Lung (tissue), 12 donors: ENCODE measurements around the gene DNMT3A. TPM values are rescaled to one million over a fixed set of nuclear protein-coding genes. Genes with fewer than 3 reads are reported as not detected.
A peak's percentile ranks its signal among the peaks of the same experiment; 100 is the strongest.

Experiments
- ATAC-seq: fragments of 200-7000 bp; cut with Tn5 transposase; one replicate; pipeline ENCODE4 v1.9.1; 2020; ENCODE audit warnings: moderate number of reproducible peaks; ENCODE audit not compliant: insufficient read depth, low FRiP score
- DNase-seq, 3 donors: peaks; one replicate each; pipeline ENCODE4 v3.0.0-alpha.2; 2013 to 2017
- H3K27ac ChIP-seq, 2 donors: one replicate each; pipeline ENCODE4 v1.5.1; 2013; ENCODE audit warnings: mild to moderate bottlenecking in 2 of 2, moderate library complexity in 2 of 2, control low read depth in 1 of 2, inconsistent platforms in 1 of 2, low read depth in 1 of 2, low read length in 1 of 2
- H3K27me3 ChIP-seq, 3 donors: one replicate each; pipeline ENCODE4 v1.5.1; 2013; ENCODE audit warnings: low read length in 2 of 3; ENCODE audit not compliant: control insufficient read depth in 3 of 3, insufficient read depth in 3 of 3
- H3K36me3 ChIP-seq, 4 donors: one replicate each; pipeline ENCODE4 v1.5.1; 2013; ENCODE audit warnings: low read length in 4 of 4, mild to moderate bottlenecking in 1 of 4, moderate library complexity in 1 of 4; ENCODE audit not compliant: control insufficient read depth in 4 of 4, insufficient read depth in 4 of 4
- H3K4me1 ChIP-seq, 5 donors: one replicate each; pipeline ENCODE4 v1.5.1; 2013; ENCODE audit warnings: low read length in 5 of 5, mild to moderate bottlenecking in 2 of 5, moderate library complexity in 1 of 5; ENCODE audit not compliant: control insufficient read depth in 5 of 5, insufficient read depth in 5 of 5
- H3K4me3 ChIP-seq: one replicate; pipeline ENCODE4 v1.5.1; 2013; ENCODE audit warnings: mild to moderate bottlenecking, control low read depth, moderate library complexity
- H3K9ac ChIP-seq, 2 donors: one replicate each; pipeline ENCODE4 v1.5.1; 2013; ENCODE audit warnings: low read length in 2 of 2, control low read depth in 1 of 2; ENCODE audit not compliant: insufficient read depth in 1 of 2
- H3K9me3 ChIP-seq, 4 donors: one replicate each; pipeline ENCODE4 v1.5.1; 2013; ENCODE audit warnings: low read length in 3 of 4, mild to moderate bottlenecking in 1 of 4, moderate library complexity in 1 of 4; ENCODE audit not compliant: control insufficient read depth in 4 of 4, insufficient read depth in 3 of 4
- WGBS, 2 donors: extraction: QIAGEN DNeasy Blood & Tissue Kit; methylation state at CpG; one replicate each; pipeline ENCODE4 v1.1.7; 2013; 5-methylcytosine and 5-hydroxymethylcytosine counted together
- polyA plus RNA-seq, 2 donors: library from polyadenylated mRNA; stranded (reverse); fragments of 200-250 nt; gene quantifications; one replicate each; pipeline ENCODE4 v1.2.1, GENCODE V29; 2013
- total RNA-seq, 2 donors: library from RNA; depleted of rRNA in 1 of 2; stranded (reverse); fragments of >200 nt in 1 of 2; gene quantifications; one replicate each; pipeline ENCODE4 v1.2.1, GENCODE V29; 2014 to 2021
- TF ChIP-seq, protein P1 (sequence below): IDR thresholded peaks from 2 replicates; pipeline ENCODE4 v1.5.1; 2012; ENCODE audit warnings: mild to moderate bottlenecking; ENCODE audit errors: control extremely low read depth, extremely low read depth
- donor health status: control.
- donor health status: control.
- donor health status: Bipolar disorder and iron deficiency.
- donor health status: healthy.
- donor health status: DM: yes; HTN: yes; CAD: no.

The DNMT3A gene
- total and polyA plus RNA-seq, 4 donors, result 9.2 to 61.0 (median 26.9) TPM

DNA sequence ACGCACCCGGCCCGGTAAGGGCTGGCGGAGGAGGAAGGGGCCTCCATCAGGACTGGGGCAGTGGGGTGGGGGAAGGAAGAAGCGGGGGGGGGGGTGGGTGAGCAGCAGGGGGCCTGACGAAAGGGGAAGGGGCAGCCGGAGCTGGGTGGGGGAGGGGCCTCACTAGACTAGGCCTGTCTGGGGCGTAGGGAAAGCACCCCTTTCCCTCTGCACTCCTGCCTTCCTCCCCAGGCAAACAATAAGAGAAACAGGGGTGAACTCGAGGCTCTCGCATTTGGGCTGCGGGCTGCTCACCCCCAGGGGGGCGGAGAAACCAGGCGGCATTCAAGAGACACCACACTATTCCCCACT lies 90.7 kb downstream of the DNMT3A start:
- peak in 2 of 3 donors; percentile 34 to 57 for DNase-seq
- TF ChIP-seq, protein P1, sequence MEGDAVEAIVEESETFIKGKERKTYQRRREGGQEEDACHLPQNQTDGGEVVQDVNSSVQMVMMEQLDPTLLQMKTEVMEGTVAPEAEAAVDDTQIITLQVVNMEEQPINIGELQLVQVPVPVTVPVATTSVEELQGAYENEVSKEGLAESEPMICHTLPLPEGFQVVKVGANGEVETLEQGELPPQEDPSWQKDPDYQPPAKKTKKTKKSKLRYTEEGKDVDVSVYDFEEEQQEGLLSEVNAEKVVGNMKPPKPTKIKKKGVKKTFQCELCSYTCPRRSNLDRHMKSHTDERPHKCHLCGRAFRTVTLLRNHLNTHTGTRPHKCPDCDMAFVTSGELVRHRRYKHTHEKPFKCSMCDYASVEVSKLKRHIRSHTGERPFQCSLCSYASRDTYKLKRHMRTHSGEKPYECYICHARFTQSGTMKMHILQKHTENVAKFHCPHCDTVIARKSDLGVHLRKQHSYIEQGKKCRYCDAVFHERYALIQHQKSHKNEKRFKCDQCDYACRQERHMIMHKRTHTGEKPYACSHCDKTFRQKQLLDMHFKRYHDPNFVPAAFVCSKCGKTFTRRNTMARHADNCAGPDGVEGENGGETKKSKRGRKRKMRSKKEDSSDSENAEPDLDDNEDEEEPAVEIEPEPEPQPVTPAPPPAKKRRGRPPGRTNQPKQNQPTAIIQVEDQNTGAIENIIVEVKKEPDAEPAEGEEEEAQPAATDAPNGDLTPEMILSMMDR, result no peak
- Histone ChIP-seq H3K9me3 (no peaks in the 10 kb centered on the region), H3K36me3 (peaks cover 0 to 37% (median 30%) of the 10 kb centered on the region in 4 donors), H3K9ac (peak overlapping the region; percentile 46 to 55), H3K4me1 (peaks cover 0 to 23% (median 9%) of the 10 kb centered on the region in 5 donors), H3K27ac (peak overlapping the region; percentile 15 to 83), H3K4me3 (no peak overlapping the region), H3K27me3 (no peaks in the 10 kb centered on the region)
- WGBS, 2 donors, result 13 to 20% methylated on average over 11 to 12 of the region's 13 CpGs
- ATAC-seq, result no peak

DNA sequence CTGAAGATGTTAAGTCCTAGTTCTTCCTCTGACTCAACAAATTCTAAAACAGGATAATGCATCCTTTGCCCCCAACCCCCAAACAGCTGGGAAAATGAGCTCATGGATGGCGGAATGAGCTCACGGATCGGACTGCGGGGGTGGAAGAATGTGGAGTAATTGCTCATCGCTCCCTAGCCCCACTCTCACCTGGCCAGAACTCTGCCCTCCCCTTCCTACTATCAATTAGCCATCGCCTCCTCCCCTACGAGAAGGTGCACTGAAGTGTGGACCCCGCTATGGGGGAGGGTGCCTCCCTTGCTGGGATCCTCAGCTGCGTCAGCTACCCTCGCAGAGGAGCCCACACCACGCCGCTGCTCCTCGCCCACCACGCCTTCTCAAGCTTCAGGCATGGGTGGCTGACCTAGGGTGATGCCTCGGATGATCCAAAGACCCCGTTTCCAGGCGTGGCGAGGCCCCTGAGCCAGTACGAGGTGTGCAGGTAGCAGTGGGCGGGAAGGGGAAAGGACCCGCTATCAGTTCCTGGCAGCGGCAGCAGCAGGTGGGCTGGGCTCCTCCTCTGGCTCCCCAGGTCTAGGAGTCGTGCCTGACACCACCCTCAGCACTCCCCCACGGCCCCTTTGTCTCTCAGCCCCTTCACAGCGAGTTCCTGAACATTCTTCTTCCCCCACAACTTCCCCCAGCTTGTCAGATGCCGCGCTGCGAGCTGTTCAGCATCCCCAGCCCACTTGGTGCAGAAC lies 91.2 kb downstream of the DNMT3A start:
- H3K36me3 ChIP-seq, result peaks cover 0 to 37% (median 31%) of the 10 kb centered on the region in 4 donors
- H3K27me3 ChIP-seq, result no peaks in the 10 kb centered on the region
- TF ChIP-seq, protein P1, result no peak
- DNase-seq (peak in 2 of 3 donors; percentile 18 to 32), ATAC-seq (no peak)
- H3K9me3 ChIP-seq, result no peaks in the 10 kb centered on the region
- peaks cover 0 to 23% (median 9%) of the 10 kb centered on the region in 5 donors for H3K4me1 ChIP-seq
- no peak overlapping the region for H3K4me3 ChIP-seq
- peak overlapping the region in 1 of 2 donors; percentile 61 for H3K9ac ChIP-seq
- peak overlapping the region in 1 of 2 donors; percentile 17 for H3K27ac ChIP-seq
- 49 to 69% methylated on average over 28 of the region's 28 CpGs for WGBS, 2 donors

DNA sequence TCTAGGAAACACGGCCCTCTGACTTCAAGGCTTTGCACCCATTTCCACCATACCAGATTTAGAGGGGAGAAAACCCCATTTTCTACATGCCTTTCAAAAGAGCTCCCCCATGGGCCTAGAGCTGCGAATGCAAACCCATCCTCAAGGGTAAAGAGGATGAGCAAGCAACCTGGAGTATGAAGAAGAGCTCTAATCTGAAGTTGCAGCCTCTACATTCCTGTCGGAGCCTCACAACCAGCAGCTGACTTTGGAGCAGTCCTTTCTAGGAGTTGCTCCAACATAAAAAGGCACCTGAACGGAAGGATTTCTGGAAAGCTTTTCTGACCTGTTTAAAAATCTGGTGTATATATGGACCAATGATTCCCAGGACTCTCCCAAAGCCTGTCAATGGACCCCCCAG lies 91.9 kb downstream of the DNMT3A start:
- H3K9ac ChIP-seq, result no peak overlapping the region
- no peak overlapping the region for H3K27ac ChIP-seq
- WGBS, 2 donors, result 94 to 96% methylated on average over 4 of the region's 4 CpGs
- H3K9me3 ChIP-seq, result no peaks in the 10 kb centered on the region
- peaks cover 0 to 40% (median 34%) of the 10 kb centered on the region in 4 donors for H3K36me3 ChIP-seq
- ATAC-seq, result no peak
- H3K4me3 ChIP-seq, result no peak overlapping the region
- H3K4me1 ChIP-seq, result peaks cover 0 to 23% (median 9%) of the 10 kb centered on the region in 5 donors
- no peaks in the 10 kb centered on the region for H3K27me3 ChIP-seq
- TF ChIP-seq, protein P1, result no peak
- DNase-seq, result no peak
